ENCODE results near the gene SLC5A2.

The SLC5A2 gene

DNA sequence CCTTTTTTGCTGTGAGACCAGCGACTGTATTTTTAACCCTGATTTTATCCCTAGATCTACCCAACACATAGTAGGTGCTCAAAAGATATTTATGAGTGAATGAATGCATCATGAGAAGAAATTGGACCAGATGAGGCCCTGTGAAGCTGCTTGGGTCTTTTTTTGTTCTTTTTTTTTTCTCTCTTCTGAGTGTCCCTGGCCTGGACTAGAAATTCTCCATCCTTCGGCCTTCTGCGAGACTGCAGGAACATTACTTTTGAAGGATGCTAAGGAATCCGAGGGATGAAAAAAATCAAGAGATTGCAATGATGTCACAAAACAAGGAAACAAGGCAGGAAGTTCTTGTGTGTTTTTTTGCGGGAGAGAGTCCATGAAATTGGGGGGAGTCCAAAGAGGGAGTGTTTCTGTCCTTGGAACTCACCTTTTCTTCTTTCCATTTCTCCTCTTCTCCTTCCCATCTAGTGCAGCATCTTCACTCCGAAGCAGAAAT, 25.8 kb downstream of the SLC5A2 start:
- TF ChIP-seq, protein P1, sequence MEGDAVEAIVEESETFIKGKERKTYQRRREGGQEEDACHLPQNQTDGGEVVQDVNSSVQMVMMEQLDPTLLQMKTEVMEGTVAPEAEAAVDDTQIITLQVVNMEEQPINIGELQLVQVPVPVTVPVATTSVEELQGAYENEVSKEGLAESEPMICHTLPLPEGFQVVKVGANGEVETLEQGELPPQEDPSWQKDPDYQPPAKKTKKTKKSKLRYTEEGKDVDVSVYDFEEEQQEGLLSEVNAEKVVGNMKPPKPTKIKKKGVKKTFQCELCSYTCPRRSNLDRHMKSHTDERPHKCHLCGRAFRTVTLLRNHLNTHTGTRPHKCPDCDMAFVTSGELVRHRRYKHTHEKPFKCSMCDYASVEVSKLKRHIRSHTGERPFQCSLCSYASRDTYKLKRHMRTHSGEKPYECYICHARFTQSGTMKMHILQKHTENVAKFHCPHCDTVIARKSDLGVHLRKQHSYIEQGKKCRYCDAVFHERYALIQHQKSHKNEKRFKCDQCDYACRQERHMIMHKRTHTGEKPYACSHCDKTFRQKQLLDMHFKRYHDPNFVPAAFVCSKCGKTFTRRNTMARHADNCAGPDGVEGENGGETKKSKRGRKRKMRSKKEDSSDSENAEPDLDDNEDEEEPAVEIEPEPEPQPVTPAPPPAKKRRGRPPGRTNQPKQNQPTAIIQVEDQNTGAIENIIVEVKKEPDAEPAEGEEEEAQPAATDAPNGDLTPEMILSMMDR (conservative IDR thresholded peaks at IDR 0.05; ENCODE audit: low read depth), result no peak
- ChIA-PET POLR2A (ENCODE audit: low non-redundant PET) (interaction anchor here (1.1 kb wide), 1 partner anchor 204 kb away, joined by 4 read pairs; a partner anchor contains a TSS), CTCF (no interaction called here)
- peak overlapping the region; percentile 80 for H3K27ac ChIP-seq
- no peak for DNase-seq (ENCODE audit: low spot score)

DNA sequence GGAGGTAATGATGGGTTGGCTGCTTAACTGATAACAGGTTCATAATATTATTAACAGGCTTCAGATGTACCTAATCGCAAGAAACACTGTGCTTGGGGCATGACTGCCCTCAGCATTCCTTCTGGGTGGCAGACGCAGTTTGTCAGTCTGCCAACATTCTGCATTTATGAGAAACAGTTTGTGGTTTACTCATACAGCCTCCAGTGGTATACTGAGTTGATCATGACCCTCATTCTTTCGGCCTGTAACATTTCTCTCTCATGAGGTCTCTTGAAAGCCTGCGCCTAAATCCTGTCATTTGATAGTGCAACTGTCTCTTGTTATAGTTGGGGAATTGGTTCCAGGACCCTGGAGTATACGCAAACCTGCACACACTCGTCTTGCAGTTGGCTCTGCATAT, 30.2 kb downstream of the SLC5A2 start:
- no peak overlapping the region for H3K27ac ChIP-seq
- peak; percentile 33 for DNase-seq (ENCODE audit: low spot score)
- TF ChIP-seq, protein P1 (conservative IDR thresholded peaks at IDR 0.05; ENCODE audit: low read depth), result no peak
- POLR2A ChIA-PET (ENCODE audit: low non-redundant PET), result no interaction called here
- CTCF ChIA-PET, result interaction anchor here (0.7 kb wide), 1 partner anchor 102 kb away, joined by 5 read pairs; no protein-coding TSS in a partner anchor

DNA sequence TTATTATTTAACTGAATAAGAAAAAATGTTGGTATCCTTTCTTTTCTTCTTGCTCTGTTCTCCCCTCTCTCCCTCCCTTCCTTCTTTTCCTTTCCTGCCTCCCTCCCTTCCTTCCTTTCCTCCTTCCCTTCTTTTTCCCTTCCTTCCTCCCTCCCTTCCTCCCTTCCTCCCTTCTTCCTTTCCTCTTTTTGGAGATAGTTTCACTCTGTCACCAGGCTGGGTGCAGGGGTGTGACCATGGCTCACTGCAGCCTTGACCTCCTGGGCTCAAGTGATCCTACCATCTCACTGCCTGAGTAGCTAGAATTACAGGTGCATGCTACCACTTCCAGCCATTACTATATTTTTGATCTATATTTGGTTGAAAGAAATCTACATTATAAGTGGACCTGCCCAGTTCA, 31.0 kb downstream of the SLC5A2 start:
- POLR2A ChIA-PET (ENCODE audit: low non-redundant PET), result no interaction called here
- CTCF ChIA-PET, result interaction anchor here (0.7 kb wide), 1 partner anchor 102 kb away, joined by 5 read pairs; no protein-coding TSS in a partner anchor
- TF ChIP-seq, protein P1 (conservative IDR thresholded peaks at IDR 0.05; ENCODE audit: low read depth), result no peak
- DNase-seq (ENCODE audit: low spot score), result no peak
- no peak overlapping the region for H3K27ac ChIP-seq

DNA sequence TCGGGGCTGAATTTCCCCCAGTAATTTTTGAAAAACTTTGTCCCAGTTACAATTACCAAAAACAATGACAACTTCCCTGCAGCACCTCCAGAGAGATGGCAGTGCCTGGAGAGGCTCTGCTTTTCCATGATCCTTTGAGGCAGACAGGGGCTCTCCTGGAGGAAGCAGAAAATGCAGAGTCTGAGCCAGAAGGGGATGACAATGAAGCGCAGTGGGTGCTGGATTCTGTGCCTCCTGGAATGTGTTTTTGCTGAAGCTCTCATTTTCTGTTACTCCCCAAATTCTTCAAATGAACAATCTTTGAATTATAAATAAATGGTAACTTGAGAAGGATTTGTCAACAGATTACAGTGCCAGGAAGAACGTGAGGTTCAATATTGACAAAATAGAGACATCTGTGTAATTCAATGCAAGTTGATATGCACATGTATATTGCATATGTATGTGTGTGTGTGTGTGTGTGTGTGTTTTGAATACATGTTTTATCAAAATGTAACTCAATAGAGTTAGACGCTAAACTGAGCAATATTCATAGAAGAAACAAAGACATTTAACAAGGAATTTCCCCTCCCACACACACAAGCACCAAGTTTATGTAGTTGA, 35.0 kb downstream of the SLC5A2 start:
- no peak overlapping the region for H3K27ac ChIP-seq
- ChIA-PET CTCF (no interaction called here), POLR2A (ENCODE audit: low non-redundant PET) (no interaction called here)
- TF ChIP-seq, protein P1 (conservative IDR thresholded peaks at IDR 0.05; ENCODE audit: low read depth), result no peak
- no peak for DNase-seq (ENCODE audit: low spot score)

DNA sequence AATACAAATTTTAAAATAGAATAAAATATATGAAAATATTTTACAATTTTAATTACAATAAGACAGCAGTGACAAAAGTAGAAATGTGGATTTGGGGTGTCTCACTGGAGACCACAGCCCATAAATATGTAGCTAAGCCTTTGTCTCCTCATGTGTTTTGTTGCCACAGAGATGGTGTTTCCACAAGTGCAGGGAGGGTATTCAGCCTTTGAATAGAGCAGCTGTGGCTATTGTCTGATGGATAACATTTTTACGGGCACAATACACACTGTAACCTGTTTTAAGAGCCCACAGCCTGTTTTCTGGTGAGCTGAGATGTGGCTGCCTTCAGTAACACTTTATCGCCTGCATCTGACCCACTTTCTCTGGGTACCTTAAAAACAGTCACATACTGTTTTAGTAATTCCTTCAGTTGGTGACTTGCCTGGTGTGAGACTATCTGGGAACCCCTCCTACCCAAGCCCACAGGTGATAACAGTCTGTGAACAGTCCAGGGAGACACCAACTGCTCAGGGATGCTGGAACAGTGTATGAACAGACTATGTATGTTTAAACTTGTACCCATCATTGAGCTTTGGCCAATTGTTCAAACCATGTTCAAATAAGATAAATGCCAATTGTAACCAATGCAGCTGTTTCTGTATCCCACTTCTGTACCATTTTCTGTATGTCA, 37.0 kb downstream of the SLC5A2 start:
- DNase-seq (ENCODE audit: low spot score), result no peak
- TF ChIP-seq, protein P1 (conservative IDR thresholded peaks at IDR 0.05; ENCODE audit: low read depth), result no peak
- CTCF ChIA-PET, result no interaction called here
- H3K27ac ChIP-seq, result no peak overlapping the region
- POLR2A ChIA-PET (ENCODE audit: low non-redundant PET), result no interaction called here

DNA sequence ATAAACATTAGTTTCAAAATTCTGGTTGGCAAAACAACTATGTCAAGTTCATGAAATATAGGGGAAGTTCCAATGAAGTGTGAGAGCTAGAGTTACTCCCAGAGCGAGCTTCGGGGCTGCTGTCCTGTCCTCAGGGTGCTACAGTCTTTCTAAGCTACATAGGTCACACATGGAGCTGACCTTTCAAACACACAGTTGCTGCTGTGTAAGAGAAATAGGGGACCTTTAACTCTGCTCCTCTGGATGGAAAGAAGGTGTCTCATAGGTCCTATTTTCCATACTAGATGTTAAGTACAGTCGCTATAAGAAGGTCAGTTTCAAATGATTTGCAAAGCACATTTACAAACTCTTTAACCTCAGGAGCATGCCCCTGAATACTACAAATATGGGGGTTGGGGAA, 38.4 kb downstream of the SLC5A2 start:
- ChIA-PET POLR2A (ENCODE audit: low non-redundant PET) (no interaction called here), CTCF (no interaction called here)
- TF ChIP-seq, protein P1 (conservative IDR thresholded peaks at IDR 0.05; ENCODE audit: low read depth), result no peak
- H3K27ac ChIP-seq, result no peak overlapping the region
- no peak for DNase-seq (ENCODE audit: low spot score)
